Measurements from ENCODE around the gene CNTNAP5. TPM values are rescaled to one million over a fixed set of nuclear protein-coding genes. Genes with fewer than 3 reads are reported as not detected.

The CNTNAP5 gene
- total and polyA plus RNA-seq, 2 donors (not counting 3 experiments of a cell fraction or from before 2014, with no cell fraction given): not detected

DNA sequence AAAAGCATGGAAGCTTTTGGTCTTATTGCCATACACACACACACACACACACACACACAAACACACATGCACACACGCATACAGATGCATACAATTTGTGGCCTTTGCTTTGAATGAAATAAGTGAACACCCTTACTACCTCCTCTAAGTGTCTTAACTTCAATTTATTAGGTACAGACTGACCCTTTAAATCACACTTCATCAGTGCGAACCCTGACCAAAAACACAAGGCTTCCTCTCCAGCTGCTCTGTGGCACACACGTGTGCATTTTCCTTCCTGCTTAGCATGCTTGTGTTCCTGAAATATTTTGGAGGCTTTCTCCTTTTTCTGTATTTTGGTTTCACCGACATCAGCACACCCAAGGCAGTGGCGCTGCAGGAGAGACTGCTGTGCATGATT lies 96.0 kb downstream of the CNTNAP5 start:
- POLR2A ChIA-PET: no interaction called here
- no peaks in the 10 kb centered on the region for H3K79me2 ChIP-seq (ENCODE audit: control insufficient read depth, insufficient read depth, low read length)
- H3K9me3 ChIP-seq (replicated peaks; ENCODE audit: control insufficient read depth, insufficient read depth, low read length): peaks cover 6% of the 10 kb centered on the region
- TF ChIP-seq, protein P1, sequence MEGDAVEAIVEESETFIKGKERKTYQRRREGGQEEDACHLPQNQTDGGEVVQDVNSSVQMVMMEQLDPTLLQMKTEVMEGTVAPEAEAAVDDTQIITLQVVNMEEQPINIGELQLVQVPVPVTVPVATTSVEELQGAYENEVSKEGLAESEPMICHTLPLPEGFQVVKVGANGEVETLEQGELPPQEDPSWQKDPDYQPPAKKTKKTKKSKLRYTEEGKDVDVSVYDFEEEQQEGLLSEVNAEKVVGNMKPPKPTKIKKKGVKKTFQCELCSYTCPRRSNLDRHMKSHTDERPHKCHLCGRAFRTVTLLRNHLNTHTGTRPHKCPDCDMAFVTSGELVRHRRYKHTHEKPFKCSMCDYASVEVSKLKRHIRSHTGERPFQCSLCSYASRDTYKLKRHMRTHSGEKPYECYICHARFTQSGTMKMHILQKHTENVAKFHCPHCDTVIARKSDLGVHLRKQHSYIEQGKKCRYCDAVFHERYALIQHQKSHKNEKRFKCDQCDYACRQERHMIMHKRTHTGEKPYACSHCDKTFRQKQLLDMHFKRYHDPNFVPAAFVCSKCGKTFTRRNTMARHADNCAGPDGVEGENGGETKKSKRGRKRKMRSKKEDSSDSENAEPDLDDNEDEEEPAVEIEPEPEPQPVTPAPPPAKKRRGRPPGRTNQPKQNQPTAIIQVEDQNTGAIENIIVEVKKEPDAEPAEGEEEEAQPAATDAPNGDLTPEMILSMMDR (IDR thresholded peaks at IDR 0.05; ENCODE audit: extremely low read depth in 1 of 2, insufficient read depth in 1 of 2, low read depth in 1 of 2, low read length in 2 of 2): no peak
- TF ChIP-seq FOS (IDR thresholded peaks at IDR 0.05; ENCODE audit: borderline replicate concordance, insufficient read depth, low read length) (no peak), GATA2 (IDR thresholded peaks at IDR 0.05; ENCODE audit: insufficient read depth, insufficient read length, low read depth, low read length) (no peak), POLR2AphosphoS5 (IDR thresholded peaks at IDR 0.05; ENCODE audit: insufficient read depth, low read depth, low read length) (no peak), EZH2 (IDR thresholded peaks at IDR 0.05; ENCODE audit: borderline replicate concordance, low read depth, low read length, severe bottlenecking) (no peak), JUN (IDR thresholded peaks at IDR 0.05; ENCODE audit: borderline replicate concordance, insufficient read depth, insufficient read length, low read depth) (no peak), POLR2A (IDR thresholded peaks at IDR 0.05; ENCODE audit: low read depth, low read length) (no peak), MYC (IDR thresholded peaks at IDR 0.05; ENCODE audit: low read depth, low read length) (no peak)
- TF ChIP-seq, protein P2, sequence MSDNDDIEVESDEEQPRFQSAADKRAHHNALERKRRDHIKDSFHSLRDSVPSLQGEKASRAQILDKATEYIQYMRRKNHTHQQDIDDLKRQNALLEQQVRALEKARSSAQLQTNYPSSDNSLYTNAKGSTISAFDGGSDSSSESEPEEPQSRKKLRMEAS (IDR thresholded peaks at IDR 0.05; ENCODE audit: insufficient read depth, insufficient read length): no peak
- no peaks in the 10 kb centered on the region for H3K36me3 ChIP-seq (ENCODE audit: control insufficient read depth in 2 of 2, extremely low read depth in 1 of 2, insufficient read depth in 2 of 2, low read length in 2 of 2)
- CTCF ChIA-PET: no interaction called here
- no peaks in the 10 kb centered on the region for H3K4me1 ChIP-seq (ENCODE audit: control insufficient read depth, extremely low read depth, insufficient read depth, low read length)
- intact Hi-C loops (cut with micrococcal nuclease) (no loop called here), dilution Hi-C loops (cut with MboI; ENCODE audit: extremely low pct_ligation_motif_present, low sequenced_read_pairs) (no loop called here)
- H2AFZ ChIP-seq (ENCODE audit: low read depth, low read length): no peak overlapping the region
- BruUV-seq (replicated peaks): no TSS peak
- no peaks in the 10 kb centered on the region for H3K27me3 ChIP-seq (ENCODE audit: control insufficient read depth in 2 of 2, insufficient read depth in 2 of 2, low read length in 2 of 2)
- no peak overlapping the region for H3K27ac ChIP-seq (ENCODE audit: insufficient read depth, low read depth, low read length)
- DNase-seq (ENCODE audit: low read depth, low spot score) (no peak), FAIRE-seq (no peak)
- no peak overlapping the region for H3K4me3 ChIP-seq (replicated peaks in 1 of 3; ENCODE audit: insufficient read depth in 1 of 3, low read depth in 1 of 3, low read length in 3 of 3)
- no peaks in the 10 kb centered on the region for H3K9me1 ChIP-seq (replicated peaks; ENCODE audit: control insufficient read depth, extremely low read depth, insufficient read depth, low read length)
- H4K20me1 ChIP-seq (replicated peaks; ENCODE audit: control insufficient read depth, extremely low read depth, insufficient read depth, low read length): no peaks in the 10 kb centered on the region
- no peak overlapping the region for H3K9ac ChIP-seq (replicated peaks; ENCODE audit: extremely low read depth, insufficient read depth, low read length)
- H3K4me2 ChIP-seq (ENCODE audit: insufficient read depth, low read length): no peak overlapping the region

Data from endothelial cell of umbilical vein (primary cell).